ENCODE measurements around the gene STRBP.

DNA sequence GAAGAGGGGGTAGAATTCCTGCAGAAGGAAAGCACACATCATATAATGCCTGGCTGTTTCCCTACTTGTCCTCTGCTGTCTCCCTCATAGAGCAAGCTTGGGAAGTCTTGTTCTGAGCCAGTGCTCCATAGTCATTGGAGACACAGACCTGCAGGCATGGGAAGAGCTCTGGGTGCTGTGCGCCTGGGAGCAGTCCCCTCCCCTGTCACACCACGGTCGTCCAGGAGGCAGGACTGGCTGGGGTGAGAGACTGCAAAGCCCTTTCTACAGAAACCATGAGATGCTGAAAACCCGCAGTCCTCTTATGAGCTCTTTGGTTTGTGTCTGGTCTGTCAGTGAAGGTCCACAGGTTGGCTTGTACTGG lies 170.3 kb downstream of the STRBP start:
- TF ChIP-seq TAF1 (IDR thresholded peaks at IDR 0.05; ENCODE audit: low read depth, low read length): no peak
- no peak for TF ChIP-seq POLR2AphosphoS5 (IDR thresholded peaks at IDR 0.05; ENCODE audit: low read depth, low read length)
- TF ChIP-seq POLR2A (IDR thresholded peaks at IDR 0.05; ENCODE audit: low read depth, low read length): no peak
- no peak for TF ChIP-seq SPI1 (IDR thresholded peaks at IDR 0.05; ENCODE audit: low read depth, low read length)
